ENCODE data around the gene ICE2. TPM values are rescaled to one million over a fixed set of nuclear protein-coding genes. Genes with fewer than 3 reads are reported as not detected.

Gene ICE2
- total RNA-seq, 1 donor from 2014 or later: 55.7 TPM

Small RNAs within 50 kb of the gene (small RNA-seq; reads per million reads assigned to genes)
- not detected for gene AC087385.3

Other genes with a start within 250 kb of the ICE2 start
- 46.2 TPM for gene ANXA2, start 81.2 kb downstream of the ICE2 start, total RNA-seq

Measured in occipital lobe (tissue), 2 donors.